T-helper 1 cell treated with Interleukin-12 subunit alpha and Interleukin-12 subunit beta and Interleukin-4 antibody, amounts not matched to agents 30 ng/mL and 1 ng/mL, for 36 hours (primary cell): Measurements from ENCODE around the gene CST7. TPM values are rescaled to one million over a fixed set of nuclear protein-coding genes. Genes with fewer than 3 reads are reported as not detected.

Experiments
- intact Hi-C: fragments of 100-400 bp; cut with micrococcal nuclease; formaldehyde crosslinking; loops from one replicate; pipeline ENCODE4 v1.15.1; 2024
- total RNA-seq: library from RNA; stranded (reverse); gene quantifications from 2 replicates; pipeline ENCODE4 v1.2.3, GENCODE V29; 2022

CST7 gene
- total RNA-seq, 1 donor from 2014 or later, result 89.9 TPM

- intact Hi-C loops, result loop anchor here (5.0 kb wide), 1 partner anchor 33 kb away; no protein-coding TSS in a partner anchor
Observed at GRCh38 chr20:24929259-24929658, 19.8 kb upstream of the CST7 start.

GRCh38 chr20:24929867-24930723 lies 19.0 kb upstream of the CST7 start:
- intact Hi-C loops, result loop anchor here (5.0 kb wide), 3 partner anchors 32 to 247 kb away; partner anchors contain the start of gene ACSS1

GRCh38 chr20:24930724-24931688 lies 18.1 kb upstream of the CST7 start:
- intact Hi-C loops, result loop anchor here (5.0 kb wide), 2 partner anchors 126 to 246 kb away; partner anchors contain the start of gene ACSS1

- intact Hi-C loops, result loop anchor here (1.0 to 5.0 kb wide), 3 partner anchors 17 to 245 kb away; partner anchors contain the start of genes ACSS1 and CST7
Observed at GRCh38 chr20:24931893-24932292, 17.2 kb upstream of the CST7 start.

- intact Hi-C loops, result loop anchor here (5.0 kb wide), 2 partner anchors 124 to 244 kb away; partner anchors contain the start of gene ACSS1
Observed at GRCh38 chr20:24933266-24933908, 15.7 kb upstream of the CST7 start.

- intact Hi-C loops, result loop anchor here (5.0 kb wide), 2 partner anchors 123 to 243 kb away; partner anchors contain the start of gene ACSS1
Observed at GRCh38 chr20:24934101-24934661, 14.9 kb upstream of the CST7 start.

GRCh38 chr20:24934716-24935115 lies 14.4 kb upstream of the CST7 start:
- intact Hi-C loops, result loop anchor here (5.0 kb wide), 2 partner anchors 123 to 243 kb away; partner anchors contain the start of gene ACSS1

GRCh38 chr20:24935140-24935539 lies 13.9 kb upstream of the CST7 start:
- intact Hi-C loops, result no loop called here

GRCh38 chr20:24935766-24936525 lies 13.1 kb upstream of the CST7 start:
- intact Hi-C loops, result no loop called here

- intact Hi-C loops, result no loop called here
Observed at GRCh38 chr20:24936526-24937407, 12.3 kb upstream of the CST7 start.

GRCh38 chr20:24937579-24937978 lies 11.5 kb upstream of the CST7 start:
- intact Hi-C loops, result no loop called here

GRCh38 chr20:24938498-24938897 lies 10.6 kb upstream of the CST7 start:
- intact Hi-C loops, result no loop called here

- intact Hi-C loops, result no loop called here
Observed at GRCh38 chr20:24939036-24939435, 10.0 kb upstream of the CST7 start.

GRCh38 chr20:24942679-24943078 lies 6.4 kb upstream of the CST7 start:
- intact Hi-C loops, result loop anchor here (5.0 kb wide), 1 partner anchor 750 kb away; no protein-coding TSS in a partner anchor

- intact Hi-C loops, result loop anchor here (5.0 kb wide), 1 partner anchor 749 kb away; no protein-coding TSS in a partner anchor
Observed at GRCh38 chr20:24943196-24943595, 5.9 kb upstream of the CST7 start.

GRCh38 chr20:24943731-24944130 lies 5.3 kb upstream of the CST7 start:
- intact Hi-C loops, result loop anchor here (5.0 kb wide), 1 partner anchor 749 kb away; no protein-coding TSS in a partner anchor

- intact Hi-C loops, result loop anchor here (5.0 kb wide), 2 partner anchors 301 to 446 kb away; partner anchors contain the start of genes ABHD12 and PYGB
Observed at GRCh38 chr20:24946376-24946775, 2.7 kb upstream of the CST7 start.

- intact Hi-C loops, result loop anchor here (2.0 to 5.0 kb wide), 4 partner anchors 299 to 1598 kb away; partner anchors contain the start of genes ABHD12, NXT1 and PYGB
Observed at GRCh38 chr20:24948396-24948938, 602 bp upstream of the CST7 start.
